NCI-H1930 (cell line): Measurements from ENCODE around the gene CHST11.
"Not testable (repeated sequence)": the region's sequence is repeated elsewhere in the genome, so short reads cannot be mapped to it uniquely, and the experiment has no call there.

Experiments used
- DNase-seq, 2 experiments: peaks; one replicate each; lab custom pipeline; 2025; lab: John Stamatoyannopoulos, UW

The CHST11 gene

GRCh38 chr12:104740668-104741067 lies 283.9 kb downstream of the CHST11 start:
- DNase-seq = no peak

- DNase-seq = no peak
Observed at GRCh38 chr12:104741077-104741476, 284.3 kb downstream of the CHST11 start.

- DNase-seq = no peak
Observed at GRCh38 chr12:104741497-104742367, 285.0 kb downstream of the CHST11 start.

GRCh38 chr12:104742551-104743201 lies 285.9 kb downstream of the CHST11 start:
- no peak for DNase-seq

GRCh38 chr12:104743202-104743580 lies 286.4 kb downstream of the CHST11 start:
- no peak for DNase-seq

GRCh38 chr12:104743753-104744548 lies 287.2 kb downstream of the CHST11 start:
- not testable (repeated sequence) for DNase-seq

GRCh38 chr12:104746467-104747088 lies 289.8 kb downstream of the CHST11 start:
- DNase-seq = no peak

GRCh38 chr12:104747330-104747729 lies 290.6 kb downstream of the CHST11 start:
- DNase-seq = no peak

GRCh38 chr12:104747955-104748354 lies 291.2 kb downstream of the CHST11 start:
- no peak for DNase-seq

GRCh38 chr12:104748356-104748755 lies 291.6 kb downstream of the CHST11 start:
- no peak for DNase-seq

GRCh38 chr12:104748790-104749189 lies 292.0 kb downstream of the CHST11 start:
- DNase-seq = no peak

GRCh38 chr12:104749545-104749944 lies 292.8 kb downstream of the CHST11 start:
- DNase-seq = no peak

GRCh38 chr12:104750061-104750460 lies 293.3 kb downstream of the CHST11 start:
- no peak for DNase-seq

GRCh38 chr12:104751120-104751519 lies 294.4 kb downstream of the CHST11 start:
- DNase-seq = no peak

- no peak for DNase-seq
Observed at GRCh38 chr12:104751594-104751993, 294.8 kb downstream of the CHST11 start.

GRCh38 chr12:104752016-104752415 lies 295.3 kb downstream of the CHST11 start:
- DNase-seq = no peak

- no peak for DNase-seq
Observed at GRCh38 chr12:104752881-104753280, 296.1 kb downstream of the CHST11 start.

- DNase-seq = no peak
Observed at GRCh38 chr12:104756901-104757300, 300.2 kb downstream of the CHST11 start.

GRCh38 chr12:104758771-104759170 lies 302.0 kb downstream of the CHST11 start:
- DNase-seq = no peak

GRCh38 chr12:104761091-104761490 lies 304.3 kb downstream of the CHST11 start:
- DNase-seq = no peak

GRCh38 chr12:104761611-104762010 lies 304.9 kb downstream of the CHST11 start:
- no peak for DNase-seq

GRCh38 chr12:104763168-104763805 lies 306.5 kb downstream of the CHST11 start:
- no peak for DNase-seq
